22Rv1 (cell line): ENCODE results near the gene MIGA1.

ENCODE experiments used
- CTCF ChIP-seq: fragments of 450-650 bp; IDR thresholded peaks from 2 replicates; pipeline ENCODE4 v1.5.1; 2017; ENCODE audit warnings: mild to moderate bottlenecking
- ZFX ChIP-seq: fragments of 450-650 bp; IDR thresholded peaks from 2 replicates; pipeline ENCODE4 v1.6.1; 2017; ENCODE audit warnings: antibody characterized with exemption, borderline replicate concordance

DNA sequence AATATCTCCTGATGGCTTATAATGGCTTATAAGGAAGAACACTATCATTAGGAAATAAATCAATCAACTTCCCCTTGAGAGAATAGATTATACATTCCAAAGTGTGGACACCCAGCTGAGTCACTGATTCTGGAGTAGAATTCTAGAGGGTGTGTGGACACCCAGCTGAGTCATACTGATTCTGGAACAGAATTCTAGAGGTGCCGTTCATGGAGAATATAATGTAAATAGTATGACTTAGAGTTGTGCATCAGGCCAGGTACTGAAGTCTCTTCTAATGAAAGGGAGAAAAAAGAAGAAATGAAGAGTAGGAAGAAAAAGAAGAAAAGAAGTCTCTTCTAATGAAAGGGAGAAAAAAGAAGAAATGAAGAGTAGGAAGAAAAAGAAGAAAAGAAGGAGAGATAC is 17.4 kb upstream of the MIGA1 start:
- no peak for TF ChIP-seq CTCF
- no peak for TF ChIP-seq ZFX
